Lower leg skin (tissue), 4 donors: ENCODE results near the gene KCTD16. TPM values are rescaled to one million over a fixed set of nuclear protein-coding genes. Genes with fewer than 3 reads are reported as not detected.

Source experiments
- DNase-seq, 2 donors: peaks; one replicate each; pipeline ENCODE4 v3.0.0-alpha.2; 2019; ENCODE audit warnings: low spot score in 2 of 2
- H3K4me3 ChIP-seq: fragments of 200-600 bp; sonication (generic); 2 replicates; pipeline ENCODE4 v1.5.1; 2017; ENCODE audit warnings: mild to moderate bottlenecking, low read depth; ENCODE audit not compliant: poor library complexity, severe bottlenecking
- CTCF ChIP-seq, 3 donors: fragments of 450-650 bp; IDR thresholded peaks; one replicate each; pipeline ENCODE4 v1.5.1; 2016; ENCODE audit warnings: antibody characterized with exemption in 3 of 3, mild to moderate bottlenecking in 3 of 3, moderate library complexity in 2 of 3
- POLR2A ChIP-seq, 2 donors: fragments of 450-650 bp; IDR thresholded peaks; one replicate each; pipeline ENCODE4 v1.6.1; 2016 to 2017; ENCODE audit warnings: antibody characterized with exemption in 2 of 2, mild to moderate bottlenecking in 1 of 2, moderate library complexity in 1 of 2
- WGBS, 2 donors: methylation state at CpG; one replicate each; pipeline ENCODE4 v1.1.5; 2018; 5-methylcytosine and 5-hydroxymethylcytosine counted together
- intact Hi-C: fragments of 100-400 bp; cut with DNase I; formaldehyde crosslinking; loops from one replicate; pipeline ENCODE4 v1.15.0; 2023; ENCODE audit warnings: low total_unique reads
- total RNA-seq, 4 donors: library from RNA; depleted of rRNA; stranded (reverse); fragments of >200 nt; gene quantifications; one replicate each; pipeline ENCODE4 v1.1.0, GENCODE V29; 2016

Gene KCTD16
- total RNA-seq, 4 donors from 2014 or later, result not detected

GRCh38 chr5:144427866-144428265 is 257.2 kb downstream of the KCTD16 start:
- TF ChIP-seq CTCF (IDR thresholded peaks at IDR 0.05) (no peak), POLR2A (IDR thresholded peaks at IDR 0.05) (no peak)
- intact Hi-C loops, result no loop called here
- no peak for DNase-seq
- H3K4me3 ChIP-seq, result no peak overlapping the region
- WGBS, 2 donors, result 86 to 97% methylated on average over 1 of the region's 1 CpG

GRCh38 chr5:144428326-144428725 is 257.7 kb downstream of the KCTD16 start:
- intact Hi-C loops, result no loop called here
- 19 to 40% methylated on average over 1 of the region's 1 CpG for WGBS, 2 donors
- TF ChIP-seq CTCF (IDR thresholded peaks at IDR 0.05) (no peak), POLR2A (IDR thresholded peaks at IDR 0.05) (no peak)
- no peak for DNase-seq
- H3K4me3 ChIP-seq, result no peak overlapping the region

GRCh38 chr5:144429405-144429804 is 258.7 kb downstream of the KCTD16 start:
- no peak overlapping the region for H3K4me3 ChIP-seq
- intact Hi-C loops, result no loop called here
- TF ChIP-seq POLR2A (IDR thresholded peaks at IDR 0.05) (no peak), CTCF (IDR thresholded peaks at IDR 0.05) (no peak)
- no peak for DNase-seq
- WGBS, 2 donors, result 85 to 100% methylated on average over 1 of the region's 1 CpG

- TF ChIP-seq CTCF (IDR thresholded peaks at IDR 0.05) (no peak), POLR2A (IDR thresholded peaks at IDR 0.05) (no peak)
- DNase-seq, result no peak
- intact Hi-C loops, result no loop called here
- no peak overlapping the region for H3K4me3 ChIP-seq
- WGBS, 2 donors, result 90 to 98% methylated on average over 1 of the region's 1 CpG
Observed at GRCh38 chr5:144429905-144430304, 259.2 kb downstream of the KCTD16 start.

GRCh38 chr5:144433140-144433822 is 262.6 kb downstream of the KCTD16 start:
- no peak for DNase-seq
- H3K4me3 ChIP-seq, result no peak overlapping the region
- WGBS, 2 donors, result 90 to 92% methylated on average over 4 of the region's 4 CpGs
- TF ChIP-seq POLR2A (IDR thresholded peaks at IDR 0.05) (no peak), CTCF (IDR thresholded peaks at IDR 0.05) (no peak)
- intact Hi-C loops, result no loop called here

- no peak for TF ChIP-seq CTCF (IDR thresholded peaks at IDR 0.05)
- TF ChIP-seq POLR2A (IDR thresholded peaks at IDR 0.05), result no peak
- intact Hi-C loops, result no loop called here
- WGBS, 2 donors, result 77 to 81% methylated on average over 3 of the region's 3 CpGs
Observed at GRCh38 chr5:144433893-144434292, 263.2 kb downstream of the KCTD16 start.

More at GRCh38 chr5:144433893-144434292, 263.2 kb downstream of the KCTD16 start:
- no peak for DNase-seq
- no peak overlapping the region for H3K4me3 ChIP-seq
